ENCODE results near the gene GPX1.
"Not testable (repeated sequence)": the region's sequence is repeated elsewhere in the genome, so short reads cannot be mapped to it uniquely, and the experiment has no call there.

GPX1 gene

DNA sequence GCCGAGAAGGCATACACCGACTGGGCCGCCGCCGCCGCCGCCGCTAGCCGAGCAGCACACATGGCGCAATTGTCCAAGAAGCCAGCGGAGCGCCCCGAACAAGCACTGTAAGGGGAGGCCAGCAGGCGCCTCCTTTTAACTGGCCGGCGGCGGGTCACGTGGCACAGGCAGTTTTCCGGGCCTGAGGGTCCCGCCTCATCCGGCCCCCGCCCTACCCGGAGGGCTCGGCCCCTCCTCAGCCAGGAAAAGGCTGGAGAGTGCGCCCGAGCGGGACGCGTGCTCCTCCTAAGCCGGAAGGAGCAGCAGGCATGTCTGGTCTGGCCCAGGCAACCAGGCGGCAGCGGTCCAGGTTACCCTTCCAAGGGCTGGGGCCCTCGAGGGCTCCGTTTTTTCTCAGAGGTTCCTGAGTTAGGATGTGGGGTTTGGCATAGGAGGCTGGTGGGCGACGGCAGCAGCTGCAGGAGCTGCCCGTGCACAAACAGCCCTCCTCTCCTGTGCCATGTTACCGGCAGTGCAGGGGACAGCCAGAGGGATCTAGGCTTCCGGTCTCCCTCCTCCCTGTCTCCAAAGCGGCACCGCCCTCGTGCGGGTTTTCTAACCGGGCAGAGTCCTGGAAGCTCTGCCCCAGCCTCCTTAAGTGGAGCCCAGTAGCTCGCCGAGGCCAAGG is at the start of gene GPX1:
TSS of gene GPX1 (minus strand) at position 137 of the 667 bp plus-strand sequence. CDS start at position 62, 75 bp downstream.
- intact Hi-C loops (cut with DNase I), result loop anchor here (1.0 kb wide), 1 partner anchor 53 kb away; the partner anchor contains the start of gene RHOA
- peak; percentile 89 to 99 (median 93) for DNase-seq

DNA sequence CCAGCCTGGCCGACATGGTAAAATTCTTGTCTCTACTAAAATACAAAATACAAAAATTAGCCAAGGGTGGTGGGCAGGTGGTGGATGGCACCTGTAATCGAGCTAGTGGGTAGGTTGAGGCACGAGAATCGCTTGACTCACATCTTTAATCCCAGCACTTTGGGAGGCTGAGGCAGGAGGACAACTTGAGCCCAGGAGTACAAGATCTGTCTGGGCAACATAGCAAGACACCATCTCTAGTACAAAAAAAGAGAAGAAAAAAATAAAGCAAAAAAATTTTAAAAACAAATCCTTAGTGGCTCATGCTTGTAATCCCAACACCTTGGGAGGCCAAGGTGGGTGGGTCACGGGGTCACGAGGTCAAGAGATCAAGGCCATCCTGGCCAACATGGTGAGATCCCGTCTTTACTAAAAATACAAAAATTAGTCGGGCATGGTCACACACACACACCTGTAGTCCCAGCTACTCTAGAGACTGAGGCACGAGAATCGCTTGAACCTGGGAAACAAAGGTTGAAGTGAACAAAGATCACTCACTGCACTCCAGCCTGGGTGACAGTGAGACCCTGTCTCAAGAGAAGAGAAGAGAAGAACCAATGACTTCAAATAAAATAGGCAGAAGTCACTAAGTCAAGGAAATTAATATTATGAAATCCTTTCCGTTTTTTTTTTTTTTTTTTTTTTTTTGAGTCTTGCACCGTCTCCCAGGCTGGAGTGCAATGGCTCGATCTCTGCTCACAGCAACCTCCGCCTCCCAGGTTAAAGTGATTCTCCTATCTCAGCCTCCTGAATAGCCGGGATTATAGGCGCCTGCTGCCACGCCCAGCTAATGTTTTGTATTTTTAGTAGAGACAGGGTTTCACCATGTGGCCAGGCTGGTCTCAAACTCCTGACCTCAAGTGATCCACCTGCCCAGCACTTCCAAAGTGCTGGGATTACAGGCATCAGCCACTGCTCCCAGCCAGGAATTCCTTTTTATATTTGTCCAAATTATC is 48.7 kb upstream of the GPX1 start:
- DNase-seq, result peak in 2 of 10 donors; percentile 6 to 57
- intact Hi-C loops (cut with DNase I), result loop anchor here (5.0 kb wide), 1 partner anchor 235 kb away; the partner anchor contains the start of gene KLHDC8B

GRCh38 chr3:49405570-49405969 is 47.4 kb upstream of the GPX1 start:
- intact Hi-C loops (cut with DNase I), result loop anchor here (5.0 kb wide), 1 partner anchor 233 kb away; the partner anchor contains the start of gene KLHDC8B
- peak in 2 of 10 donors; percentile 35 to 40 for DNase-seq

- peak in 1 of 10 donors; percentile 12 for DNase-seq
- intact Hi-C loops (cut with DNase I), result no loop called here
Measured at GRCh38 chr3:49403891-49404290, 45.7 kb upstream of the GPX1 start.

- no peak for DNase-seq
- intact Hi-C loops (cut with DNase I), result no loop called here
Measured at GRCh38 chr3:49401766-49402165, 43.6 kb upstream of the GPX1 start.

DNA sequence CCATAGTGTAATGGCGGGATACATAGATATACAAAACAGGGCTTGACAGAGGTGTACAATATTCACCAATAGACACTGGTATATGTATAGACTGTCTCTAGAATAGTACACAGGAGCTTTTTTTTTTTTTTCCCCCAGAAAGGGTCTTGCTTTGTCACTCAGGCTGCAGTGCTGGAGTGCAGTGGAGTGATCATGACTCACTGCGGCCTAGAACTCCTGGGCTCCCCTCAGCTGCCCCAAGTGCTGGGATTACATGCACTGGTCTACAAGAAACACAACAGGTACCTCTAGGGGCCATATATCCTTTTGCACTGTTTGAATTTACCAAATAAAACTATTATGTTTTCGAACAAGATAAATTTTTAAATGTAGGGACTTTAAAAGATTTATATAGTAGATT is 41.3 kb upstream of the GPX1 start:
- intact Hi-C loops (cut with DNase I), result no loop called here
- DNase-seq, result peak in 1 of 10 donors; percentile 25

GRCh38 chr3:49397470-49397869 is 39.3 kb upstream of the GPX1 start:
- peak in 2 of 10 donors; percentile 25 to 31 for DNase-seq
- intact Hi-C loops (cut with DNase I), result no loop called here

DNA sequence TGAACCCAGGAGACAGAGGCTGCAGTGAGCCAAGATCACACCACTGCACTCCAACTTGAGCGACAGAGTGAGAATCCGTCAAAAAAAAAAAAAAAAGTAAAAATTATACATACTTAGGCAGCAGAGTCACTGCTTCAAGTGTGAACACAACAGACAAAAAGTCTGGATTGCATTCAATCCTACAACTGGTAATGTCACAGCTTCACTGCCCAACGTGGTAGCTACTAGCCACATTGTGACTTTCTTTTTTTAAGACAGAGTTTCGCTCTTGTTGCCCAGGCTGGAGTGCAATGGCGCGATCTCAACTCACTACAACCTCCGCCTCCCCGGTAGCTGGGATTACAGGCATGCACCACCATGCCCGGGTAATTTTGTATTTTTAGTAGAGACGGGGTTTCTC is 33.2 kb upstream of the GPX1 start:
- peak in 1 of 10 donors; percentile 29 for DNase-seq
- intact Hi-C loops (cut with DNase I), result not testable (repeated sequence)

DNA sequence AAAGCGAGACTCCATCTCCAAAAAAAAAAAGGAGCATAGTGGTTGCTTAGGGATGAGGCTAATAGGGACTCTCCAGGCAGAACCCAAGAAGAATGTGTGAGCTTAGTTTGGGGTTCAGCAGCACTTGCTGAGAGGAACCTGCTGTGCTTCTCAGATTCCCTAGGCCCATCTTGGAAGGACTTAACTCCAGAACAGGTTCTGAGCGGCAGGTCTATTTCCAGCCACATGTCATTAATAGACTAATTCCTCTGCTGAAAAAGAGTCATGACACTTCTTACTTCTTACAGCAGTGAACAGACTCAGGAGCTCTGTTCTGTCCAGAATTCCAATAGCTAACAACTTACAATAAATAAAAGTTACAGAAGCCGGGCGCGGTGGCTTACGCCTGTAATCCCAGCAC is 31.1 kb upstream of the GPX1 start:
- intact Hi-C loops (cut with DNase I), result no loop called here
- DNase-seq, result no peak

DNA sequence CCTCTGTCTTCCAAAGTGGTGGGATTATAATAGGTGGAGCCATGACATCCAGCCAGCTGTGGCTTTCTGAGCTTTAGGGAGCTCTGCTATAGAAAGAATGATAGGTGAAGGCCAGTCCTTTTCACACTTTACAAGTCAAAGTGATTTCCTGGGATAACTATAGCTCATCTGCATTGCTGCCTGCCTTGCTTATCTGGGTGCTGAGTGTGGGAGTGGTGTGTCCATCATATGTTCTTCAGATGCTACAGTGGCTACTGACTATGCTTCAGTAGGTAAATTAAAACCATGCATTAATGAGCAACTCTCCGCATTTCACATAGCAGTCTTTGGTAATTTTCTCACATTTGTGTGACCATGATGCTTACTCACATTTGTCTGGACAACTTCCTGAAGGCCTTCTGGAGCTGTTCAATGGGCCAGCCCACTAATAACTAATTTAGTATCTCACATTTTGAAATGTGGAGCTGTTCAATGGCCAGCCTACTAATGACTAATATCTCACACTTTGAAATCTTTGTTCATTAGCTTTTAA is 30.2 kb upstream of the GPX1 start:
- intact Hi-C loops (cut with DNase I), result no loop called here
- DNase-seq, result no peak

- intact Hi-C loops (cut with DNase I), result no loop called here
- DNase-seq, result peak in 2 of 10 donors; percentile 26 to 50
Measured at GRCh38 chr3:49387721-49388120, 29.6 kb upstream of the GPX1 start.

DNA sequence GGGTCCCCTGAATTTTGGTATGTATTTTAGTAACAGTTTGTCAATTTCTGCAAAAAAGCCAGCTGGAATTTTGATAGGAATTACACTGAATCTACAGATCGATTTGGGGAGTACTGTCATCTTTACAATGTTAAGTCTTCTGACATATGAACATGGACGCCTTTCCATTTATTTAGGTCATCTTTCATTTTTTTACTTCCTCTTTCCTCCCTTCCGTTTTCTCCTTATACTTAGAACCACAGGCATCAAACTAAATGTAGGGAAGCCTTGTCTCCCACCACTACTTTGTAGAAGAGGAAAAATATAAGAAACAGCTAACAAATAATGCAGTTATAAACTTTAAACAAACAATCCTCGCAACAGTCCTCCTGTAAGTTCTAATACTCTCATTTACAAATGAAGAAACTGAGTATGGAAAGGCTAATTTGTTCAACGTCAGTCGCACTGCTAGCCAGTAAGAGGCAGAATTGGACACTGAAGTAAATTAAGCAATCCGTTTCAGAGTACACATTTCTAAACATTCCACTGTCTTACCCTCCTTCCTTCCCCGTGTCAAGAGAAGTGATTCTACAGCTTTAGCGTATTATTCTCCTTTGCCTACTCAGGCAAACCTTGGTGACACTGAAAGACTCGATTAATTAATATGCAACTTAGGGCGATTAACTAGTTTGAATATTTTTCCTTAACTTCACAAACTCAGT is 28.1 kb upstream of the GPX1 start:
- intact Hi-C loops (cut with DNase I), result no loop called here
- DNase-seq, result no peak

DNA sequence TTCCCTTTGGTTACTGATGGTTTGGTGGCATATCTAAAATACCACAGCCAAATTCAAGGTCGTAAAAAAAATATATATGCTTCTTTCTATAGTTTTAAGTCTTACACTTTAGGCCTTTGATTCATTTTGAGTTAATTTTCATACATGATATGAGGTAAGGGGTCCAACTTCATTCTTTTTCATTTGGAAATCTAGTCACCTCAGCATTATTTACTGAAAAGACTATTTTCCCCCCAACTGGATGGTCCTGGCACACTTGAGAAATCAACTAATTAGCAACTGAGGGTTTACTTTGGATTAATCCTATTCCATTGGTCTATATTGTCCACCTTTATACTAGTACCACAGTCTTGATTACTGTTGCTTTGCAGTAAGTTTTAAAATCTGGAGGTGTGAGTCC is 27.5 kb upstream of the GPX1 start:
- intact Hi-C loops (cut with DNase I), result no loop called here
- DNase-seq, result no peak

- DNase-seq, result peak in 1 of 10 donors; percentile 16
- intact Hi-C loops (cut with DNase I), result no loop called here
Measured at GRCh38 chr3:49383387-49383786, 25.2 kb upstream of the GPX1 start.

DNA sequence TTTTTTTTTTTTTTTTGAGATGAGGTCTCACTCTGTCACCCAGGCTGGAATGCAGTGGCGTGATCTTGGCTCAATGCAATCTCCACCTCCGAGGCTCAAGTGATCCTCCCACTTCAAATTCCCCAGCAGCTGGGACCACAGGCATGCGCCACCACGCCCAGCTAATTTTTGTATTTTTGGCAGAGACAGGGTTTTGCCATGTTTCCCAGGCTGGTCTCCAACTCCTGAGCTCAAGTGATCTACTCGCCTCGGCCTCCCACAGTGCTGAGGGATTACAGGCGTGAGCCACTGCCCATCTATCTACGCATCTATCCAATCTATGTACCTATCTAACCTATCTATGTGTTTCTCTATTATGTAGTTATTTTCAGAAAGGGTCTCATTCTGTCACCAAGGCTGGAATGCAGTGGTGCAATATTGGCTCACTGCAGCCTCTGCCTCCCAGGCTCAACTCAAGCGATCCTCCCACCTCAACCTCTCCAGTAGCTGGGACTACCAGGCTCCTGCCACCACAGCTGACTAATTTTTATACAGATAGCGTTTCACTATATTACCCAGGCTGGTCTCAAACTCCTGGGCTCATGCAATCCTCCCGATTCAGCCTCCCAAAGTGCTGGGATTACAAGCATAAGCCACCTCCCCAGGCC is 20.2 kb upstream of the GPX1 start:
- peak in 5 of 10 donors; percentile 10 to 85 (median 34) for DNase-seq

GRCh38 chr3:49377483-49377882 is 19.3 kb upstream of the GPX1 start:
- DNase-seq, result peak in 1 of 10 donors; percentile 14
- intact Hi-C loops (cut with DNase I), result no loop called here

More for the DNA sequence above, 20.2 kb upstream of the GPX1 start:
- intact Hi-C loops (cut with DNase I), result no loop called here

- intact Hi-C loops (cut with DNase I), result no loop called here
Measured at GRCh38 chr3:49371946-49372345, 13.8 kb upstream of the GPX1 start.

GRCh38 chr3:49370585-49371290 is 12.6 kb upstream of the GPX1 start:
- DNase-seq, result peak in 2 of 10 donors; percentile 52 to 62
- intact Hi-C loops (cut with DNase I), result no loop called here

More at GRCh38 chr3:49371946-49372345, 13.8 kb upstream of the GPX1 start:
- DNase-seq, result no peak

GRCh38 chr3:49362561-49362960 is 4.4 kb upstream of the GPX1 start:
- intact Hi-C loops (cut with DNase I), result no loop called here
- peak in 1 of 10 donors; percentile 9 for DNase-seq

All from posterior cingulate gyrus (tissue), 11 donors.